ENCODE measurements around the gene COCH.

- TF ChIP-seq POLR2A (IDR thresholded peaks at IDR 0.05; ENCODE audit: low read depth) (no peak), EP300 (IDR thresholded peaks at IDR 0.05) (no peak)
These were observed 19.5 kb downstream of the COCH start for GRCh38 chr14:30893819-30894218.
